ENCODE measurements around the gene CEBPZ. TPM values are rescaled to one million over a fixed set of nuclear protein-coding genes. Genes with fewer than 3 reads are reported as not detected.
A peak's percentile ranks its signal among the peaks of the same experiment; 100 is the strongest.
"Not testable (repeated sequence)": the region's sequence is repeated elsewhere in the genome, so short reads cannot be mapped to it uniquely, and the experiment has no call there.

Gene CEBPZ
- 32.9 and 33.2 TPM in 2 replicates for total RNA-seq
- polyA plus RNA-seq (2012) = 10.7 TPM

GRCh38 chr2:37231241-37232130, at the start of gene CEBPZ, which contains the start of gene NDUFAF7:
Gene CEBPZ (minus strand): TSS chr2:37231596. CDS start chr2:37231567, 29 bp downstream.
Gene NDUFAF7 (plus strand): TSS chr2:37231658. CDS start chr2:37231706, 48 bp downstream.
- DNase-seq (ENCODE audit: low read depth) = peak; percentile 92

- DNase-seq (ENCODE audit: low read depth) = no peak
Observed at GRCh38 chr2:37276291-37276690, 44.9 kb upstream of the CEBPZ start.

- DNase-seq (ENCODE audit: low read depth) = no peak
Observed at GRCh38 chr2:37274359-37274965, 43.1 kb upstream of the CEBPZ start.

GRCh38 chr2:37271376-37272067, 40.1 kb upstream of the CEBPZ start:
- no peak for DNase-seq (ENCODE audit: low read depth)

GRCh38 chr2:37268111-37268510, 36.7 kb upstream of the CEBPZ start:
- no peak for DNase-seq (ENCODE audit: low read depth)

GRCh38 chr2:37267685-37268084, 36.3 kb upstream of the CEBPZ start:
- DNase-seq (ENCODE audit: low read depth) = peak; percentile 27

GRCh38 chr2:37263839-37264238, 32.4 kb upstream of the CEBPZ start:
- DNase-seq (ENCODE audit: low read depth) = no peak

GRCh38 chr2:37262522-37262921, 31.1 kb upstream of the CEBPZ start:
- no peak for DNase-seq (ENCODE audit: low read depth)

GRCh38 chr2:37250869-37251740, 19.7 kb upstream of the CEBPZ start:
- DNase-seq (ENCODE audit: low read depth) = no peak

GRCh38 chr2:37246205-37246604, 14.8 kb upstream of the CEBPZ start:
- no peak for DNase-seq (ENCODE audit: low read depth)

GRCh38 chr2:37244755-37245154, 13.4 kb upstream of the CEBPZ start:
- DNase-seq (ENCODE audit: low read depth) = no peak

GRCh38 chr2:37244017-37244416, 12.6 kb upstream of the CEBPZ start:
- DNase-seq (ENCODE audit: low read depth) = no peak

- no peak for DNase-seq (ENCODE audit: low read depth)
Observed at GRCh38 chr2:37243435-37243834, 12.0 kb upstream of the CEBPZ start.

- DNase-seq (ENCODE audit: low read depth) = peak; percentile 14
Observed at GRCh38 chr2:37232131-37232933, 936 bp upstream of the CEBPZ start.

- peak; percentile 11 for DNase-seq (ENCODE audit: low read depth)
Observed at GRCh38 chr2:37230581-37230980, 815 bp downstream of the CEBPZ start.

GRCh38 chr2:37228788-37229187, 2.6 kb downstream of the CEBPZ start:
- DNase-seq (ENCODE audit: low read depth) = no peak

- no peak for DNase-seq (ENCODE audit: low read depth)
Observed at GRCh38 chr2:37226863-37227262, 4.5 kb downstream of the CEBPZ start.

GRCh38 chr2:37225129-37225528, 6.3 kb downstream of the CEBPZ start:
- DNase-seq (ENCODE audit: low read depth) = not testable (repeated sequence)

GRCh38 chr2:37224063-37224462, 7.3 kb downstream of the CEBPZ start:
- DNase-seq (ENCODE audit: low read depth) = no peak

- no peak for DNase-seq (ENCODE audit: low read depth)
Observed at GRCh38 chr2:37223131-37223530, 8.3 kb downstream of the CEBPZ start.
